Activated naive CD4-positive, alpha-beta T cell (primary cell): Measurements from ENCODE around the gene KRTAP4-4.
"Not testable (repeated sequence)": the region's sequence is repeated elsewhere in the genome, so short reads cannot be mapped to it uniquely, and the experiment has no call there.

Experiments
- DNase-seq, 4 experiments: peaks; one replicate each; lab custom pipeline; 2025; lab: John Stamatoyannopoulos, UW

The KRTAP4-4 gene

DNA sequence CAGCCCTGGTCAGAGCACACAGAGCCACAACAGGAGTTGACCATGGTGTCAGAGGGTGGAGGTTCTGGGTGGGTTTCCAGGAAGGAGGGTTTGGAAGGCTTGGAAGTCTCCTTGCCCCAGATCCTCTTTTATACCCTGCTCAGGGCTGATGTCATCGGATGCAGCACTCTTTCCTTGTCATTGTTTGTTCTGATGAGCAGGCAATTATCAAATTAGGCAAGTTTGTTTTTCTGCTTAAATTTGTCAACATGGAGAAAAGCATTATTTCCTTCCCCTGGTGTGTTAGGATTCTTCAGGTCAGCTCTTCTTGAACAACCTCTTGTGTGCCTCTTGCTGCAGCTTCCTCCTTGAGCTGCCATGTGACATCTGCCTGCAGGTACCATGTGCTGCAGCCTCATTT lies at the start of gene KRTAP4-4:
TSS of gene KRTAP4-4 (minus strand) at position 101 of the 400 bp plus-strand sequence. CDS start at position 44, 57 bp downstream.
- DNase-seq: no peak

DNA sequence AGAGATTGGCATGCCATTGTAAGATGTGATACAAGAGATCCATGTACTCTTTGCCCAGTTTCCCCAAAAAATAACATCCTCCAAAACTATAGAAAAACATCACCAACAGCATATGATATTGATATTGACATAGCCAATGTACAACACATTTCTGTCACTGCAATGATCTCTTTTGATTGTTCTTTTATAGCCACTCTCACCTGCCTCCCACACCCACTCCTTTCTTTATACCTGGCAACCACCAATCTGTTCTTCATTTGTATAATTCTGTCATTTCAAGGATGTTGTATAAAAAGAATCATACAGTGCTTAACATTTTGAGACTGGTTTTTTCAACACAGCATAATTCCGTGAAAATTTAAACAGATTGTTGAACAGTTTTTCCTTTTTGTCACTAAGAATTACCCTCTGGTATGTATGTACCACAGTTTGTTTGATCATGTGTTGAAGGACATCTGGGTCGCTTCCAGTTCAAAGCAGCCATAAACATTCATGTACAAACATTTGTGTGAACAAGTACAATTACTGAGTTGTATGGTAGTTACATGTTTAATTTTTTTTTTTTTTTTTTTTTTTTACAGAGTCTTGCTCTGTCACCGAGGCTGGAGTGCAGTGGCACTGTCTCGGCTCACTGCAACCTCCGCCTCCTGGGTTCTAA lies 39.0 kb upstream of the KRTAP4-4 start:
- no peak for DNase-seq

DNA sequence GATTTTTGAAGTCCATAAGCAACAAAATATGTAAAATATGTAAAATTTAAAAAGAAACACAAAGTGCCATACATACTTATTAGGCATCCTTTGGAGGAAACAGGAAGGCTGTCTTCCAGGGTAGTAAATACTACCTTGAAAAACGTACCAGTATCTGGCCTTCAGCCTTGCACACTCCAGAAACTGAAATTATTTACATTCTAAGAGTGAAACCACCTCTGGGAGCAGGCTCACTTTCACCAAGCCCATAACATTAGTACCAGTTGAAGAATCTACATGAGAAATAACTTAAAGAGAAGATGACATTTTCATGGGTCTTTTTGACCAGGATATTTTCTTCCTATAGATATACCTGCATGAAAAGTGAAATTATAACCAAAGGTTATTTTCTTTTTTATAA lies 35.5 kb upstream of the KRTAP4-4 start:
- DNase-seq: no peak

DNA sequence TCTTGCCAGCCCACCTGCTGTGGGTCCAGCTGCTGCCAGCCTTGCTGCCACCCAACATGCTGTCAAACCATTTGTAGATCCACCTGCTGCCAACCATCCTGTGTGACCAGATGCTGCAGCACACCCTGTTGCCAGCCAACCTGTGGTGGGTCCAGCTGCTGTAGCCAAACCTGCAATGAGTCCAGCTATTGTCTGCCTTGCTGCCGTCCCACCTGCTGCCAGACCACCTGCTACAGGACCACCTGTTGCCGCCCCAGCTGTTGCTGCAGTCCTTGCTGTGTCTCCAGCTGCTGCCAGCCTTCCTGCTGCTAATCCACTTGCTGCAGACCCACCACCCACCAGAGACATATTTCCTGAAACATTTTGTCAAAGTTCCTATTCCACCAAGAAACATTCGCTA lies 29.8 kb upstream of the KRTAP4-4 start:
- no peak for DNase-seq

DNA sequence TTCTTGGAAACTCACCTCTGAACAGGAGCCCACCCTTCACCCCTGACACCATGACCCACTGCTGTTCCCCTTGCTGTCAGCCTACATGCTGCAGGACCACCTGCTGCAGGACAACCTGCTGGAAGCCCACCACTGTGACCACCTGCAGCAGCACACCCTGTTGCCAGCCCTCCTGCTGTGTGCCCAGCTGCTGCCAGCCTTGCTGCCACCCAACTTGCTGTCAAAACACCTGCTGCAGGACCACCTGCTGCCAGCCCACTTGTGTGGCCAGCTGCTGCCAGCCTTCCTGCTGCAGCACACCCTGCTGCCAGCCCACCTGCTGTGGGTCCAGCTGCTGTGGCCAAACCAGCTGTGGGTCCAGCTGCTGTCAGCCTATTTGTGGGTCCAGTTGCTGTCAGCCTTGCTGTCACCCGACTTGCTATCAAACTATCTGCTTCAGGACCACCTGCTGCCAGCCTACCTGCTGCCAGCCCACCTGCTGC lies 29.3 kb upstream of the KRTAP4-4 start, which contains the start of gene KRTAP9-1:
TSS of gene KRTAP9-1 (plus strand) at position 51 of the 482 bp plus-strand sequence. CDS start at position 51, 0 bp downstream.
- DNase-seq: not testable (repeated sequence)

DNA sequence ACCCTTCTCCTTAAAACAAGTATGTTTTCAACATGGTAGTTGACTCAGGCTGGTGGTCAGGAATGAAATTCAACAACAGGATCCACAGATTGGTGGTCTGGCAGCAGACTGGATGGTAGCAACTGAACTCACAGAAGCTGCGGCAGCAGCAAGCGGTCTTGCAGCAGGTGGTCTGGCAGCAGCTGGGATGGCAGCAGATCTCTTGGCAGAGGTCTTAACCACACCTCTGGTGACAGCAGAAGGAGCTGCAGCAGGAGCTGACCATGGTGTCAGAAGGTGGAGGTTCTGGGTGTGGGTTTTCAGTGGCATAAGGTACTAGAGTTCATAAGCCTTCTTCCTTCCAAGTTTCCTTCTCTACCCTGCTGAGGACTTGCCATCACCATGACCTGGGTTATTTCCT lies 26.3 kb upstream of the KRTAP4-4 start:
- no peak for DNase-seq

DNA sequence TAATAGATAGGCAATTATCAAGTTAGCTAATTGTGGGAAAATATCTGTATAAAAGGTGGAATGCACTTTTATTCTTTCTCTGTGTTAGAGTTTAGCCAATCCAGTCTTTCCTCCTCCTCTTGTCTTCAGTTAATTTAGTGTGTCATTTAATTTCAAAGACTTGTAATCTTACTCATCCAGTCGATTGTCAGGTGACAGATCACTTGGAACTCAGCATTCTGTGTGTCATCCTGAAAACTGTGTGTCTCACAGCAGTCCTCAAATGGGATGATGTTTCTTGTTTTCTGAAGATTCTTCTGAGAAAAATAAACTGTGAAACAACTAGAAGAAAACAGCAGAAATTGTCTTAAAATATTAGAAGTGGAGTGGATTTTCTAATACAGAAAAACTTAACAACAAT lies 24.5 kb upstream of the KRTAP4-4 start:
- DNase-seq: no peak

DNA sequence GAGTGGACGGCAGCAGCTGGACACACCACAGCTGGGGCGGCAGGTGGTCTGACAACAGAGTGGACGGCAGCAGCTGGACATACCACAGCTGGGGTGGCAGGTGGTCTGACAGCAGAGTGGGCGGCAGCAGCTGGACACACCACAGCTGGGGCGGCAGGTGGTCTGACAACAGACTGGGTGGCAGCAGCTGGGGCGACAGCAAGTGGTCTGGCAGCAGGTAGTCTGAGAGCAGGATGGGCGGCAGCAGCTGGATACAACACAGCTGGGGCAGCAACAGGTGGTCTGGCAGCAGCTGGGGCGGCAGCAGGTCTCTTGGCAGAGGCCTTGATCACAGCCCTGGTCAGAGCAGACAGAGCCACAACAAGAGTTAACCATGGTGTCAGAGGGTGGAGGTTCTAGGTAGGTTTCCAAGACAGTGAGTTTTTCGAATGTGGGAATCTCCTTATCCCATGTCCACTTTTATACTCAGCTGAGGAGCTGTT lies 24.0 kb upstream of the KRTAP4-4 start, which contains the start of gene KRTAP4-1:
TSS of gene KRTAP4-1 (minus strand) at position 432 of the 482 bp plus-strand sequence. CDS start at position 375, 57 bp downstream.
- DNase-seq: no peak

DNA sequence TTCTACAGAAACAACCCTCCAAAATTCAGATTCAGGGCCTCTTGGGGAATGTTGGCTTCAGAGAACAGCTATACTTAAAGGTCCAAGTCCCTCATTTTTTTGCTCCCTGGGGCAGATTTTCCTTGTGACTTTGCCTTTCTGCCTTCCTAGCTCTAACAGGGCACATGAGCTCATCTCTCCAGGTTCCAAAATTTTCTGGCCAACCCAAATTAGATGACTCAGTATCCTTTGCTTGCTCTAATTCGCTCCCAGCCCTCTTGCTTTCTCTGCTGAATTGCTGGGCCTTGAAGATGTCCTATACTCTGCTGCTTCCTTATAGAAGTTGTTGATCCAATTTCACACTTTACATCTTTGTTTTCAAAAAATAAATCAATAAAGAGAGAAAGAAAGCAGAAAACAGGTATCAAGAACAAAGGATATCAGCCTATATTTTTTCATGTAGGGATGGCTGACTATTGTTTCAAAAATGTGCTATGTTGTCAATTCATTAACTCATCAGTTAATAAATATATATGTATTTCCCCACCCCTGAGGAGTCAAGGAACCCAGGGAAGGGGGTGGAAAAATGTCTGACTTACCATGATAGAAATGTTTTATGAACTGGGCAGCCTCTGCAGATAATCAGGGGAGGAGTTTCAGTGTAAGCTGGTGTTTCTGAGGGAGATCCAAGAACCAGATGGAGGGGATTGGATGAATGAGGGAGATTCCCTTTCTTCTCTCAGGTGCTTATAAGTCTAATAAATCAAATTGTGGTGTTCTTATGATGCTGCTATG lies 18.5 kb upstream of the KRTAP4-4 start:
- no peak for DNase-seq

DNA sequence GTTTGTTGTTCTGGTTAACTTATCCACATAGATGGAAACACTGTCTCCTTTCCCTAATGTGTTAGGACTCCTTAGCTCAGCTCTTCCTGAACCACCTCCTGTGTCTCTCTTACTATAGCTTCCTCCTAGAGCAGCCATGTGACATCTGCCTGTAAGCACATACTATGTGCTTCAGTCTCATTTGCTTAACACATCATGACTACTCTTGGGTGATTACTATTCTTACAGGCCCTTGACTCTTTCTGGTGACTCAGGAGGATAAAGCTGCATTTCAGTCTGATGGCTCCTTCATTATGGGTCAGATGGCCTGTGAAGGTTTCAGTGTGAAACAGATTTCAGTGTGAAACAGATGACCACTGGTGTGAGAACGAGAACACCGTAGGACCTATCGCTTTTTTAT lies 17.8 kb upstream of the KRTAP4-4 start:
- DNase-seq: no peak

DNA sequence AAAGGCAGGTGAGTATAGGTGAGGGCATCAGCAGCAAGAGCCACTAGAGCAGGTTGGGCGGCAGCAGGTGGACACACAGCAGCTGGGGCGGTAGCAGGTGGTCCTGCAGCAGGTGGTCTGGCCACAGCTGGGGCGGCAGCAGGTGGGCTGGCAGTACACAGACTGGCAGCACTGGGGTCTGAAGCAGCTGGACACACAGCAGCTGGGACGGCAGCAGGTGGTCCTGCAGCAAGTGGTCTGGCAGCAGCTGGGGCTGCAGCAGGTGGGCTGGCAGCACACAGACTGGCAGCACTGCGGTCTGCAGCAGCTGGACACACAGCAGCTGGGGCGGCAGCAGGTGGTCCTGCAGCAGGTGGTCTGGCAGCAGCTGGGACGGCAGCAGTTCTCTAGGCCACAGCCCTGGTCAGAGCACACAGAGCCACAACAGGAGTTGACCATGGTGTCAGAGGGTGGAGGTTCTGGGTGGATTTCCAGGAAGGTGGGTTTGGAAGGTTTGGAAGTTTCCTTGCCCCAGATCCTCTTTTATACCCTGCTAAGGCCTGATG lies 17.3 kb upstream of the KRTAP4-4 start, which contains the start of gene KRTAP4-2:
TSS of gene KRTAP4-2 (minus strand) at position 495 of the 545 bp plus-strand sequence. CDS start at position 438, 57 bp downstream.
- DNase-seq: no peak

DNA sequence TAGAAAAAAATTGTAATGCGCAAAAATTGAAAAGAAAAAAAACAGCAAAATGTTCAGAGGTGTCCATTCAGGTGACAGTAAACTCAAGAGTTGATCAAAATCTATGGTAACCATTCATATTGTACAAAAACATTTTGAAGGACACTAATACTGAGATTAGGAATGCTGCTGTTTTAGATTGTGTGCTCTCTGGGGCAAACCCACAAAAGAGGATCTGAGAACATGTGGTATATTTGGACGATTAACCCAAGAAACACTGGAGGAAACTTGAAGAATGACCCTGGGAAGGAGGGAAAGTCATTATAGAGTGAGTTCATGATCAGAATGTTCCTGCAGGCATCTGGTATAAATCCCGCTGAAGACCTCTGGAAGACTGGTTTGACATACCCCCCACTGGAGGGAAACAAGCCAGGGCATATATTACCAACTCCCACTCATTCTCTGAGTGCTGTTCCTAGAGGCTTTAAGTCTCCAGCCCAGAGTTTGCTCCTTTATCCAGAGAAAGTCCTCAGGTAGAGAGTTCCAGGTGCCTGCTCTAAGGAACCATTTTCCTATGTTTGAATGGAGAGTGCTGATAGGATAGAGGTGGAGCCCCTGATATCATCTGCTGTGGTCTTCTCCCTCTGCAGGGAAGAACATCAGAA lies 16.3 kb upstream of the KRTAP4-4 start:
- DNase-seq: no peak

DNA sequence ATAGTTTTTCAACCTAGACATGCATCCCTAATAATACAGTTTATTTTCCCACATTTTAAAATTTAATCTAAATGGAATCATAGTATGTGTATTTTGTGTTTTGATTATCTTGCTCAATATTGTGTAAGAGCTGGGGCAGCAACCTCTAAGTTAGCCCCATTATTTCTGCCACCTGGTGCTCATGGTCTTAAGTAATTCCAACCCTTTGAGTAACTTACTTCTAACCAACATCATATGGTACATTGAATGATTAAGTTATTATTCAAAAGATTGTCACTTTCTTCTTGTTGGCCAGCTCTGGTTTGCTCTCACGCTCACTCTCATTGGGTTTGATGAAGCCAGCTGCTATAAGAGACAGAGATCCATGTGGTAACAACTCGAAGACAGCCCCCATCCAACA lies 11.3 kb upstream of the KRTAP4-4 start:
- DNase-seq: no peak

DNA sequence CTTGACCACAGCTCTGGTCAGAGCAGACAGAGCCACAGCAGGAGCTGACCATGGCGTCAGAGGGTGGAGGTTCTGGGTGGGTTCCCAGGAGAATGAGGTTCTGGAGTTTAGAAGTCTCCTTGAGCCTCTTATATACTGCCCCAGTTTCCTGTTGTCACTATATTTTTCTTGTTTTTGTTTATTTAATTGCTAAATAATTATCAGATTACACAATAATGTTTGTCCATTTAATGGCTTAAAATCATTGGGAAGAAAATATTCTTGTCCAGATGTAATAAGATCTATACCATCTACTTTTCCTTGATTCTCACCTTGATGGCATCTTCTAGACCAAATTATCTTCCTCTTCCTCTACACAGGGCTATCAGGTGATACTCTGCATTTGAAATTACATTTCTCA lies 7.6 kb upstream of the KRTAP4-4 start, which contains the start of gene KRTAP4-3:
TSS of gene KRTAP4-3 (minus strand) at position 101 of the 400 bp plus-strand sequence. CDS start at position 52, 49 bp downstream.
- no peak for DNase-seq

DNA sequence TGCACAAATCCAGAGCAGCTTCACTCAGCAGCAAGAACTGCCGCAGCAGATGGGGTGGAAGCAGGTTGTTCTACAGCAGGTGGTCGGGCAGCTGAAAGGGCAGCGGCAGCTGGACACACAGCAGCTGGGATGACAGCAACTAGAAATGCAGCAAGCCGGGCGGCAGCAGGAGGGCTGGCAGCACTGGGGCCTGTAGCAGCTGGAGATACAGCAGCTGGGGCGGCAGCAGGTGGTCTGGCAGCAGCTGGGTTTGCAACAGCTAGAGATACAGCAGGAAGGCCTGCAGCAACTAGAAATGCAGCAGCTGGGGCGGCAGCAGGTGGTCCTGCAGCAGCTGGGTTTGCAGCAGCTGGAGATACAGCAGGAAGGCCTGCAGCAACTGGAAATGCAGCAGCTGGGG lies 7.0 kb upstream of the KRTAP4-4 start:
- no peak for DNase-seq

DNA sequence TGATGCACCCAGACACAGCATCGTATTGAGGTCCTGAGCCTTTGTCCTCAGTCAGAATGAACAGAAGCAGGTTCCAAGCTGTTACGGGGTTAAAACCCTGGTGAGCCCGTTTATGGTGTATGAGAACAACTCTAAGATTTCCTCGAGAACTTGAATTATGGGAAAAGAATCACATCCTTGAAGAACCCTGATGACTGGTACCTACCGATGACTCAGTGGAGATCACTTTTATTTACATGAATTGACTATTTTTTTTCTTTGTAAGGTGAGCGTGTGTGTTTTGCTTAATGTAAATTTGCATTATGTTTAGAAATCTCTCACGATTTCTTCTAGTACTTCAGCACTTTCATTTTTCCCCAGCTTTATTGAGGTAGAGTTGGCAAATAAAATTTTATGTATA lies 3.3 kb upstream of the KRTAP4-4 start:
- no peak for DNase-seq

DNA sequence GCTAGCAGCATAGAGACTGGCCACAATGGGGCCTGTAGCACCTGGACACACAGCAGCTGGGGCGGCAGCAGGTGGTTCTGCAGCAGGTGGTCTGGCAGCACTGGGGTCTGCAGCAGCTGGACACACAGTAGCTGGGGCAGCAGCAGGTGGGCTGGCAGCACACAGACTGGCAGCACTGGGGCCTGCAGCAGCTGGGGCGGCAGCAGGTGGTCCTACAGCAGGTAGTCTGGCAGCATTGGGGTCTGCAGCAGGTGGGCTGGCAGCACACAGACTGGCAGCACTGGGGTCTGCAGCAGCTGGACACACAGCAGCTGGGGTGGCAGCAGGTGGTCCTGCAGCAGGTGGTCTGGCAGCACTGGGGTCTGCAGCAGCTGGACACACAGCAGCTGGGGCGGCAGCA lies 358 bp downstream of the KRTAP4-4 start:
- not testable (repeated sequence) for DNase-seq

DNA sequence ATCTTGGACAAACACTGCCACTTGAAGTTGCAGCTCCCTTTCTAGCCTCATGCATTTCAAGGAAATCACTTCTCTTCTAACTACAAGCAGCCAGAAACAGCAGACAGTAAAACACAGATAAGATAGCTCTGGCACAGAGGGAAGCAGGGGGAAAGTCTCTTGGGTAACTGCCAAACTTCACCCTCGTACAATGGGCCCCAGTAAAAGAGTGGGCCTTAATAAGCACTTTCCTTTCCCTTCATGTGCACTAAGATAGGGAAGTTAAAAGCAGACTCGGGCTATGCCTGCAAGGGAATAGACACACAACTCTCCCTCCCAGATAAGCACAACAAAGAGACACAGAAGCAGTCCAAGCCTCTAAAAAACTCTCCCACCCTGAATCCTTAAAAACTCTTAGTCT lies 6.7 kb downstream of the KRTAP4-4 start:
- no peak for DNase-seq

DNA sequence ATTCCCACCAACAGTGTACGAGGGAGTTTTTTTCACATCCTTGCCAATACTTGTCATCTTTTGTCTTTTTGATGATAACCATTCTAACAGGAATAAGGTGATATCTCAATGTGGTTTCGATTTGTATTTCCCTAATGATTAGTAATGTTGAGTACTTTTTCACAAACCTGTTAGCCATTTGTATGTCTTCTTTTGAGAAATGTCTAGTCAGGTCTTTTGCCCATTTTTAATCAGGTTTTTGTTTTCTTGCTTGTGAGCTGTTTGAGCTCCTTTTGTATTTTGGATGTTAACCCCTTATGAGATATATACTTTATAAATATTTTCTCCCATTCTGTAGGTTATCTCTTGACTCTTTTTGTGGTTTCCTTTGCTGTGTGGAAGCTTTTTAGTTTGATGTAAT lies 9.0 kb downstream of the KRTAP4-4 start:
- no peak for DNase-seq

DNA sequence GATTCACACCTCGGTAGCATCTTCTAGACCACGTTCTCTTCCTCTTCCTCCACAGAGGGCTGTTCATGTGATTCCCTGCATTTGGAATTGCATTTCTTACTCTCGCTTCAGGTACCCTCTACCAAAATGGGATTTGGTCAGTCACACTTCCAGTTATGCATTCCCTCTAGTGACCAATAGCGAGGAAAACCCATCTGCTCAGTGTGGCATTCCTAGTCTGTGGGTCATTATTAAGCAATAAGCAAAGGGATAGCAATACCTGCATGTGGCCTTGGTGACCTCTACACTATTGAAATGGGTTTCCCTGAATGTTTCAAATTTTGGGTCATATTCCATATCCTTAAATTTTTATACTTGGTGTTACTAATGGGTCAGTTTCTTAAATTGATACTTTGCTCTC lies 10.5 kb downstream of the KRTAP4-4 start:
- DNase-seq: no peak

DNA sequence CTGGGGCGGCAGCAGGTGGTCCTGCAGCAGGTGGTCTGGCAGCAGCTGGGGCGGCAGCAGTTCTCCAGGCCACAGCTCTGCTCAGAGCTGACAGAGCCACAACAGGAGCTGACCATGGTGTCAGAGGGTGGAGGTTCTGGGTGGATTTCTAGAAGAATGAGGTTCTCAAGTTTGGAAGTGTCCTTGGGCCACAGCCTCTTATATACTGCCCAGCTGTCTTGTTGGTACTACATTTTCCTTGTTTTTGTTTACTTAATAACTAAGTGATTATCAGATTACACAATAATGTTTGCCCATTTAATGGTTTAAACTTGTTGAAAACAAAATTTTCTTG lies 10.9 kb downstream of the KRTAP4-4 start, which contains the start of gene KRTAP4-5:
TSS of gene KRTAP4-5 (minus strand) at position 174 of the 334 bp plus-strand sequence. CDS start at position 116, 58 bp downstream.
- DNase-seq: no peak
